ENCODE results near the gene CRYBG3.

DNA sequence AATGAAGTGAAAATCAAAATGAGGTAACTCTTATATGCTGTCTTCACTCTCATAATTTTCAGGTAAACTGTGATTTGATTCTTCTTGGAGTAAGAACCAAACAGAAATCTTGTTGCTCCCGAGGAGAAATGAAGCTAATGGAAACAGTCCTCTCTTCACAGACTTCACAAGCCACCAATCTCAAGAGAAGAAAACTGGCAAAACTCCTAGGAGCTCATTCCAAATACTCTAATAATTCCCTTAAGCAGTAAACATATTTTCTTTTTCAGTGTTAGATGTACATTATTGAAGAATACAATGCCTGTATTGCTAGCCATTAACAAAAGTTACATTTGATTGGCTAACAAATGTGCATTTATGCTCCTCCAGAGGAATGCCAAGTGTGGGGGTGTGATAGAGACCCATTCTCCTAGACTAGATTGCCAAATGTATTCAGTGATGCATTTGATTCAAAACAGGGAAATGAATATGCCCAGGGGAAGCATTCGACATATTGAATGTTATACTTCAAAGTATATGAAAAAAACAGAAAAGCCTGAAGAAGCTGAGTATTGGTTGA, 162.2 kb downstream of the CRYBG3 start:
- TF ChIP-seq EZH2 (IDR thresholded peaks at IDR 0.05; ENCODE audit: low read length) = no peak
- TF ChIP-seq, protein P1, sequence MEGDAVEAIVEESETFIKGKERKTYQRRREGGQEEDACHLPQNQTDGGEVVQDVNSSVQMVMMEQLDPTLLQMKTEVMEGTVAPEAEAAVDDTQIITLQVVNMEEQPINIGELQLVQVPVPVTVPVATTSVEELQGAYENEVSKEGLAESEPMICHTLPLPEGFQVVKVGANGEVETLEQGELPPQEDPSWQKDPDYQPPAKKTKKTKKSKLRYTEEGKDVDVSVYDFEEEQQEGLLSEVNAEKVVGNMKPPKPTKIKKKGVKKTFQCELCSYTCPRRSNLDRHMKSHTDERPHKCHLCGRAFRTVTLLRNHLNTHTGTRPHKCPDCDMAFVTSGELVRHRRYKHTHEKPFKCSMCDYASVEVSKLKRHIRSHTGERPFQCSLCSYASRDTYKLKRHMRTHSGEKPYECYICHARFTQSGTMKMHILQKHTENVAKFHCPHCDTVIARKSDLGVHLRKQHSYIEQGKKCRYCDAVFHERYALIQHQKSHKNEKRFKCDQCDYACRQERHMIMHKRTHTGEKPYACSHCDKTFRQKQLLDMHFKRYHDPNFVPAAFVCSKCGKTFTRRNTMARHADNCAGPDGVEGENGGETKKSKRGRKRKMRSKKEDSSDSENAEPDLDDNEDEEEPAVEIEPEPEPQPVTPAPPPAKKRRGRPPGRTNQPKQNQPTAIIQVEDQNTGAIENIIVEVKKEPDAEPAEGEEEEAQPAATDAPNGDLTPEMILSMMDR (optimal IDR thresholded peaks at IDR 0.05 in 1 of 3, IDR thresholded peaks at IDR 0.05 in 1 of 3, conservative IDR thresholded peaks at IDR 0.05 in 1 of 3; ENCODE audit: extremely low read depth in 1 of 3, insufficient read depth in 2 of 3, low read length in 3 of 3) = no peak
